ENCODE data around the gene AKR1C8.

GRCh38 chr10:5108658-5109416, 76.1 kb downstream of the AKR1C8 start:
- TF ChIP-seq REST (IDR thresholded peaks at IDR 0.05; ENCODE audit: insufficient replicate concordance, low read depth) (no peak), CTCF (IDR thresholded peaks at IDR 0.05; ENCODE audit: insufficient read depth, low read length) (no peak), POLR2AphosphoS5 (IDR thresholded peaks at IDR 0.05; ENCODE audit: low read depth) (no peak)

Data from HL-60 (cell line).